Measurements from ENCODE around the gene PALB2. TPM values are rescaled to one million over a fixed set of nuclear protein-coding genes. Genes with fewer than 3 reads are reported as not detected.

The PALB2 gene
- total and polyA plus RNA-seq, 9 of the 15 experiments (the other 6 are each of a cell fraction or from before 2014, with no cell fraction given): 7.0 to 25.8 (median 15.2) TPM

DNA sequence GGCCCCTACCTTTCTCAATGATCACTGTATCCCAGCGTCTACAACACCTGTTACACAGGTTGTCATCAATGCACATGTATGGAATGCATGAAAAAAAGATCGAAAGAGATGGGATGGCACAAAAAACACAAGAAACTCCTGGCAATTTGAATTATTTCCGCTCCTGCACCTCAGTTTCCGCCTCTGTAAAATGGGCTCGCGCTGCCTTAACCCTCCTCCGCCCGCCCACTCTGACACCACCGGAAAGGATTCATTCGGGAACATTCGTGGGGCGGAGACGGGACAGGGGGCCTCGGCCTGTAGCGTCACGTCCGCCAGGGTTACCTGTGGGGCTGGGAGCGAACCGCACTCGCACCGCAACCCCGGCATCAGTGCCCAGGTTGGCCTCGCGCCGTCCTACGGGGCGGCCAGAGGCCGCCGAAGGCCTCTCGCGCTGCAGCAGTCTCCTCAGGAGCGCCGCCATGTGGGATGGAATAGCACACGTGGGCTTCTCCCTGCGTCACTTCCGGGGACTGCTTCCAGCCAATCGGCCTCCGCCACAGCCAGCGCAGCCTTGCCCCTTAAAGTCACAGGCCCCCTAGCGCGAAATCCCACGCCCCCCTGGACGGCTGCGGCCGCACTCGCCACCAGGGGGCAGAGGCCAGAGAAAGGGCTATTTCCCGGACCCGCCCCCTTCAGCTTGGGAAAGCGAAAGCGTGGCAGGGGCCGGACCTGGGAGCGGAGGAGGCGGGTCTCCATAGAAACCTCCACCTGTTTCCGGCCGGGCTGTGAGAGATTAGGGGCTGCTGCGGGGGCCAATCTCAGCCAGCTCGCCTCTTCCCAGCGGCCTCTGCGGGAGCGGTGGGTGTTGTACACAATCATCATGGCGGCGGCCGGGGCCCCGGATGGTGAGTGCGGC is 84.0 kb downstream of the PALB2 start, which contains the start of the genes EARS2 and UBFD1 (continued):
- TF ChIP-seq USF1 (CRISPR knock-in tag; IDR thresholded peaks at IDR 0.05) (peak; percentile 95), ZNF12 (CRISPR knock-in tag; IDR thresholded peaks at IDR 0.05) (no peak), LARP7 (IDR thresholded peaks at IDR 0.05) (0 out of 2 replicates have a peak, but pooled peaks have one; percentile 21), CBFA2T3 (IDR thresholded peaks at IDR 0.05) (peak; percentile 75), ELF1 (tag; IDR thresholded peaks at IDR 0.05) (peak; percentile 88), TGIF2 (CRISPR knock-in tag; IDR thresholded peaks at IDR 0.05) (no peak), XRCC5 (IDR thresholded peaks at IDR 0.05; ENCODE audit: low read depth, low read length) (peak; percentile 97), ZBTB34 (CRISPR knock-in tag; IDR thresholded peaks at IDR 0.05) (no peak)
- TF ChIP-seq, protein P1, sequence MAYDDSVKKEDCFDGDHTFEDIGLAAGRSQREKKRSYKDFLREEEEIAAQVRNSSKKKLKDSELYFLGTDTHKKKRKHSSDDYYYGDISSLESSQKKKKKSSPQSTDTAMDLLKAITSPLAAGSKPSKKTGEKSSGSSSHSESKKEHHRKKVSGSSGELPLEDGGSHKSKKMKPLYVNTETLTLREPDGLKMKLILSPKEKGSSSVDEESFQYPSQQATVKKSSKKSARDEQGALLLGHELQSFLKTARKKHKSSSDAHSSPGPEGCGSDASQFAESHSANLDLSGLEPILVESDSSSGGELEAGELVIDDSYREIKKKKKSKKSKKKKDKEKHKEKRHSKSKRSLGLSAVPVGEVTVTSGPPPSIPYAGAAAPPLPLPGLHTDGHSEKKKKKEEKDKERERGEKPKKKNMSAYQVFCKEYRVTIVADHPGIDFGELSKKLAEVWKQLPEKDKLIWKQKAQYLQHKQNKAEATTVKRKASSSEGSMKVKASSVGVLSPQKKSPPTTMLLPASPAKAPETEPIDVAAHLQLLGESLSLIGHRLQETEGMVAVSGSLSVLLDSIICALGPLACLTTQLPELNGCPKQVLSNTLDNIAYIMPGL (CRISPR knock-in tag; IDR thresholded peaks at IDR 0.05): no peak; the same call in 1 of the 2 replicates
- TF ChIP-seq, protein P2, sequence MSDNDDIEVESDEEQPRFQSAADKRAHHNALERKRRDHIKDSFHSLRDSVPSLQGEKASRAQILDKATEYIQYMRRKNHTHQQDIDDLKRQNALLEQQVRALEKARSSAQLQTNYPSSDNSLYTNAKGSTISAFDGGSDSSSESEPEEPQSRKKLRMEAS (CRISPR knock-in tag; IDR thresholded peaks at IDR 0.05): peak; percentile 98
- TF ChIP-seq, protein P3, sequence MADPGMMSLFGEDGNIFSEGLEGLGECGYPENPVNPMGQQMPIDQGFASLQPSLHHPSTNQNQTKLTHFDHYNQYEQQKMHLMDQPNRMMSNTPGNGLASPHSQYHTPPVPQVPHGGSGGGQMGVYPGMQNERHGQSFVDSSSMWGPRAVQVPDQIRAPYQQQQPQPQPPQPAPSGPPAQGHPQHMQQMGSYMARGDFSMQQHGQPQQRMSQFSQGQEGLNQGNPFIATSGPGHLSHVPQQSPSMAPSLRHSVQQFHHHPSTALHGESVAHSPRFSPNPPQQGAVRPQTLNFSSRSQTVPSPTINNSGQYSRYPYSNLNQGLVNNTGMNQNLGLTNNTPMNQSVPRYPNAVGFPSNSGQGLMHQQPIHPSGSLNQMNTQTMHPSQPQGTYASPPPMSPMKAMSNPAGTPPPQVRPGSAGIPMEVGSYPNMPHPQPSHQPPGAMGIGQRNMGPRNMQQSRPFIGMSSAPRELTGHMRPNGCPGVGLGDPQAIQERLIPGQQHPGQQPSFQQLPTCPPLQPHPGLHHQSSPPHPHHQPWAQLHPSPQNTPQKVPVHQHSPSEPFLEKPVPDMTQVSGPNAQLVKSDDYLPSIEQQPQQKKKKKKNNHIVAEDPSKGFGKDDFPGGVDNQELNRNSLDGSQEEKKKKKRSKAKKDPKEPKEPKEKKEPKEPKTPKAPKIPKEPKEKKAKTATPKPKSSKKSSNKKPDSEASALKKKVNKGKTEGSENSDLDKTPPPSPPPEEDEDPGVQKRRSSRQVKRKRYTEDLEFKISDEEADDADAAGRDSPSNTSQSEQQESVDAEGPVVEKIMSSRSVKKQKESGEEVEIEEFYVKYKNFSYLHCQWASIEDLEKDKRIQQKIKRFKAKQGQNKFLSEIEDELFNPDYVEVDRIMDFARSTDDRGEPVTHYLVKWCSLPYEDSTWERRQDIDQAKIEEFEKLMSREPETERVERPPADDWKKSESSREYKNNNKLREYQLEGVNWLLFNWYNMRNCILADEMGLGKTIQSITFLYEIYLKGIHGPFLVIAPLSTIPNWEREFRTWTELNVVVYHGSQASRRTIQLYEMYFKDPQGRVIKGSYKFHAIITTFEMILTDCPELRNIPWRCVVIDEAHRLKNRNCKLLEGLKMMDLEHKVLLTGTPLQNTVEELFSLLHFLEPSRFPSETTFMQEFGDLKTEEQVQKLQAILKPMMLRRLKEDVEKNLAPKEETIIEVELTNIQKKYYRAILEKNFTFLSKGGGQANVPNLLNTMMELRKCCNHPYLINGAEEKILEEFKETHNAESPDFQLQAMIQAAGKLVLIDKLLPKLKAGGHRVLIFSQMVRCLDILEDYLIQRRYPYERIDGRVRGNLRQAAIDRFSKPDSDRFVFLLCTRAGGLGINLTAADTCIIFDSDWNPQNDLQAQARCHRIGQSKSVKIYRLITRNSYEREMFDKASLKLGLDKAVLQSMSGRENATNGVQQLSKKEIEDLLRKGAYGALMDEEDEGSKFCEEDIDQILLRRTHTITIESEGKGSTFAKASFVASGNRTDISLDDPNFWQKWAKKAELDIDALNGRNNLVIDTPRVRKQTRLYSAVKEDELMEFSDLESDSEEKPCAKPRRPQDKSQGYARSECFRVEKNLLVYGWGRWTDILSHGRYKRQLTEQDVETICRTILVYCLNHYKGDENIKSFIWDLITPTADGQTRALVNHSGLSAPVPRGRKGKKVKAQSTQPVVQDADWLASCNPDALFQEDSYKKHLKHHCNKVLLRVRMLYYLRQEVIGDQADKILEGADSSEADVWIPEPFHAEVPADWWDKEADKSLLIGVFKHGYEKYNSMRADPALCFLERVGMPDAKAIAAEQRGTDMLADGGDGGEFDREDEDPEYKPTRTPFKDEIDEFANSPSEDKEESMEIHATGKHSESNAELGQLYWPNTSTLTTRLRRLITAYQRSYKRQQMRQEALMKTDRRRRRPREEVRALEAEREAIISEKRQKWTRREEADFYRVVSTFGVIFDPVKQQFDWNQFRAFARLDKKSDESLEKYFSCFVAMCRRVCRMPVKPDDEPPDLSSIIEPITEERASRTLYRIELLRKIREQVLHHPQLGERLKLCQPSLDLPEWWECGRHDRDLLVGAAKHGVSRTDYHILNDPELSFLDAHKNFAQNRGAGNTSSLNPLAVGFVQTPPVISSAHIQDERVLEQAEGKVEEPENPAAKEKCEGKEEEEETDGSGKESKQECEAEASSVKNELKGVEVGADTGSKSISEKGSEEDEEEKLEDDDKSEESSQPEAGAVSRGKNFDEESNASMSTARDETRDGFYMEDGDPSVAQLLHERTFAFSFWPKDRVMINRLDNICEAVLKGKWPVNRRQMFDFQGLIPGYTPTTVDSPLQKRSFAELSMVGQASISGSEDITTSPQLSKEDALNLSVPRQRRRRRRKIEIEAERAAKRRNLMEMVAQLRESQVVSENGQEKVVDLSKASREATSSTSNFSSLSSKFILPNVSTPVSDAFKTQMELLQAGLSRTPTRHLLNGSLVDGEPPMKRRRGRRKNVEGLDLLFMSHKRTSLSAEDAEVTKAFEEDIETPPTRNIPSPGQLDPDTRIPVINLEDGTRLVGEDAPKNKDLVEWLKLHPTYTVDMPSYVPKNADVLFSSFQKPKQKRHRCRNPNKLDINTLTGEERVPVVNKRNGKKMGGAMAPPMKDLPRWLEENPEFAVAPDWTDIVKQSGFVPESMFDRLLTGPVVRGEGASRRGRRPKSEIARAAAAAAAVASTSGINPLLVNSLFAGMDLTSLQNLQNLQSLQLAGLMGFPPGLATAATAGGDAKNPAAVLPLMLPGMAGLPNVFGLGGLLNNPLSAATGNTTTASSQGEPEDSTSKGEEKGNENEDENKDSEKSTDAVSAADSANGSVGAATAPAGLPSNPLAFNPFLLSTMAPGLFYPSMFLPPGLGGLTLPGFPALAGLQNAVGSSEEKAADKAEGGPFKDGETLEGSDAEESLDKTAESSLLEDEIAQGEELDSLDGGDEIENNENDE (IDR thresholded peaks at IDR 0.05; ENCODE audit: low read depth, low read length): no peak

Data from K562 (cell line).